IMR-90 (cell line): Measurements from ENCODE around the gene CDC34. TPM values are rescaled to one million over a fixed set of nuclear protein-coding genes. Genes with fewer than 3 reads are reported as not detected.

ENCODE experiments used
- ATAC-seq: fragments of 200-7000 bp; cut with Tn5 transposase; 2 replicates; pipeline ENCODE4 v1.9.1; 2020; ENCODE audit warnings: low read depth, mild to moderate bottlenecking, moderate library complexity
- BruUV-seq: library from RNA; stranded (reverse); fragments of 400-500 nt; replicated peaks from 2 replicates; lab custom pipeline; 2021; lab: Mats Ljungman, UMichigan
- CTCF ChIA-PET: fragments of 300-600 bp; formaldehyde crosslinking; extraction: SDS; loops from one replicate; lab custom pipeline; 2021; ENCODE audit warnings: antibody characterized with exemption; lab: Yijun Ruan, JAX
- POLR2A ChIA-PET: fragments of 300-600 bp; sonication (Branson Sonifier 250); formaldehyde crosslinking; loops from one replicate; lab custom pipeline; 2022; ENCODE audit warnings: antibody characterized with exemption; ENCODE audit not compliant: unreplicated experiment; lab: Charles Lee
- DNase-seq: peaks from one replicate; pipeline ENCODE4 v3.0.0; 2013
- H2AFZ ChIP-seq: replicated peaks from 2 replicates; pipeline ENCODE3; 2013; ENCODE audit warnings: low read length, mild to moderate bottlenecking; ENCODE audit not compliant: poor library complexity
- H2AK5ac ChIP-seq: 2 replicates; pipeline ENCODE4 v1.6.1; 2013; ENCODE audit warnings: low read depth, low read length, inconsistent platforms
- H2AK9ac ChIP-seq: replicated peaks from 2 replicates; pipeline ENCODE3; 2013; ENCODE audit warnings: mild to moderate bottlenecking, low read depth, low read length, moderate library complexity; ENCODE audit not compliant: poor library complexity
- H2BK120ac ChIP-seq: 2 replicates; pipeline ENCODE4 v1.6.1; 2013; ENCODE audit warnings: low read depth, low read length, inconsistent platforms
- H2BK15ac ChIP-seq: 3 replicates; pipeline ENCODE4 v1.6.1; 2013; ENCODE audit warnings: low read depth, low read length, inconsistent platforms
- H2BK20ac ChIP-seq: 2 replicates; pipeline ENCODE4 v1.6.1; 2013; ENCODE audit warnings: low read depth, mild to moderate bottlenecking, inconsistent platforms, low read length, moderate library complexity
- H2BK5ac ChIP-seq: 2 replicates; pipeline ENCODE4 v1.6.1; 2013; ENCODE audit warnings: mild to moderate bottlenecking, low read depth, low read length, inconsistent platforms; ENCODE audit not compliant: poor library complexity, severe bottlenecking
- H3K14ac ChIP-seq: replicated peaks from 2 replicates; pipeline ENCODE4 v1.6.1; 2013; ENCODE audit warnings: low read depth, low read length, inconsistent platforms
- H3K18ac ChIP-seq: 2 replicates; pipeline ENCODE4 v1.6.1; 2013; ENCODE audit warnings: low read depth, low read length, control low read depth
- H3K23ac ChIP-seq: 2 replicates; pipeline ENCODE4 v1.6.1; 2013; ENCODE audit warnings: low read depth, low read length, inconsistent platforms
- H3K27ac ChIP-seq: 2 replicates; pipeline ENCODE4 v1.5.1; 2013; ENCODE audit warnings: mild to moderate bottlenecking, control low read depth, low read length; ENCODE audit not compliant: insufficient read depth
- H3K27me3 ChIP-seq: 2 replicates; pipeline ENCODE4 v1.6.1; 2013; ENCODE audit warnings: low read length; ENCODE audit not compliant: control insufficient read depth, insufficient read depth
- H3K36me3 ChIP-seq: 2 replicates; pipeline ENCODE4 v1.6.1; 2013; ENCODE audit warnings: low read length, mixed read lengths; ENCODE audit not compliant: control insufficient read depth, insufficient read depth
- H3K4ac ChIP-seq: 2 replicates; pipeline ENCODE4 v1.6.1; 2013; ENCODE audit warnings: low read depth, low read length, inconsistent platforms
- H3K4me1 ChIP-seq: 2 replicates; pipeline ENCODE4 v1.6.1; 2013; ENCODE audit warnings: low read length, mixed read lengths; ENCODE audit not compliant: control insufficient read depth, insufficient read depth
- H3K4me2 ChIP-seq: 2 replicates; pipeline ENCODE4 v1.6.1; 2013; ENCODE audit warnings: low read depth, mild to moderate bottlenecking, control low read depth, low read length, moderate library complexity
- H3K4me3 ChIP-seq: 2 replicates; pipeline ENCODE4 v1.5.1; 2013; ENCODE audit warnings: low read depth, mild to moderate bottlenecking, control low read depth, low read length, moderate library complexity; ENCODE audit not compliant: insufficient read depth
- H3K56ac ChIP-seq: 2 replicates; pipeline ENCODE4 v1.6.1; 2013; ENCODE audit warnings: low read length, inconsistent platforms; ENCODE audit not compliant: insufficient read depth; ENCODE audit errors: extremely low read depth
- H3K79me1 ChIP-seq, 2 experiments: 2 replicates each; pipeline ENCODE4 v1.6.1; 2013; ENCODE audit warnings: low read length in 2 of 2, inconsistent platforms in 1 of 2, low read depth in 1 of 2
- H3K9ac ChIP-seq: 2 replicates; pipeline ENCODE4 v1.6.1; 2013; ENCODE audit warnings: low read depth, low read length, control low read depth
- H3K9me1 ChIP-seq: 2 replicates; pipeline ENCODE4 v1.6.1; 2013; ENCODE audit warnings: low read length, inconsistent platforms; ENCODE audit not compliant: insufficient read depth
- H3K9me3 ChIP-seq: 2 replicates; pipeline ENCODE4 v1.6.1; 2013; ENCODE audit warnings: low read length; ENCODE audit not compliant: control insufficient read depth, insufficient read depth
- H4K20me1 ChIP-seq: 2 replicates; pipeline ENCODE4 v1.6.1; 2013; ENCODE audit warnings: low read length, inconsistent platforms; ENCODE audit not compliant: insufficient read depth
- H4K5ac ChIP-seq: 2 replicates; pipeline ENCODE4 v1.6.1; 2013; ENCODE audit warnings: mild to moderate bottlenecking, low read depth, low read length, control low read depth
- H4K8ac ChIP-seq, 2 experiments: 2 replicates each; pipeline ENCODE4 v1.6.1; 2013; ENCODE audit warnings: low read depth in 2 of 2, low read length in 2 of 2, control low read depth in 1 of 2, inconsistent platforms in 1 of 2
- H4K91ac ChIP-seq: 2 replicates; pipeline ENCODE4 v1.6.1; 2013; ENCODE audit warnings: low read depth, low read length, inconsistent platforms; ENCODE audit not compliant: insufficient read depth
- BHLHE40 ChIP-seq: fragments of 150-350 bp; IDR thresholded peaks from 2 replicates; pipeline ENCODE4 v1.6.1; 2016; ENCODE audit warnings: mild to moderate bottlenecking, low read depth, low read length
- CEBPB ChIP-seq: IDR thresholded peaks from 2 replicates; pipeline ENCODE4 v1.6.1; 2012; ENCODE audit warnings: low read depth, low read length, improper control_type of control experiment
- MAZ ChIP-seq: IDR thresholded peaks from 2 replicates; pipeline ENCODE4 v1.6.1; 2012; ENCODE audit warnings: low read depth, mild to moderate bottlenecking, low read length, improper control_type of control experiment, moderate library complexity, borderline replicate concordance
- POLR2A ChIP-seq: IDR thresholded peaks from 2 replicates; pipeline ENCODE4 v1.6.1; 2012; ENCODE audit warnings: mild to moderate bottlenecking, low read depth, low read length
- RAD21 ChIP-seq: IDR thresholded peaks from 2 replicates; pipeline ENCODE4 v1.6.1; 2012; ENCODE audit warnings: low read length, improper control_type of control experiment
- USF2 ChIP-seq: fragments of 150-350 bp; IDR thresholded peaks from 2 replicates; pipeline ENCODE4 v1.6.1; 2017; ENCODE audit warnings: mild to moderate bottlenecking, antibody characterized with exemption, low read length, low read depth
- WGBS, 2 experiments: methylation state at CpG; one replicate each; pipeline versions ENCODE4 v1.1.5 to v1.1.7; 2013; ENCODE audit warnings: missing lambda C conversion rate in 2 of 2; ENCODE audit not compliant: insufficient read length in 1 of 2; ENCODE audit errors: extremely low coverage in 2 of 2; 5-methylcytosine and 5-hydroxymethylcytosine counted together
- dilution Hi-C: fragments of 300-500 bp; cut with HindIII; formaldehyde crosslinking; loops from one replicate; pipeline ENCODE4 v1.14.3; 2018; ENCODE audit warnings: low sequenced_read_pairs; ENCODE audit not compliant: unreplicated experiment
- in situ Hi-C: fragments of 300-500 bp; cut with MboI; formaldehyde crosslinking; loops from 3 replicates; pipeline ENCODE4 v1.14.3; 2019; ENCODE audit warnings: low sequenced_read_pairs, inconsistent platforms, mixed read lengths
- intact Hi-C: fragments of 100-400 bp; cut with micrococcal nuclease; formaldehyde crosslinking; loops from 2 replicates; pipeline ENCODE4 v1.10.0; 2022
- polyA plus RNA-seq, 3 experiments: library from polyadenylated mRNA; depleted of rRNA; stranded (reverse); fragments of >200 nt; gene quantifications; 2 replicates each; pipeline ENCODE4 v1.2.3, GENCODE V29; 2012; ENCODE audit warnings: low replicate concordance in 1 of 3
- total RNA-seq: library from RNA; depleted of rRNA; stranded (reverse); fragments of >200 nt; gene quantifications from 2 replicates; pipeline ENCODE4 v1.2.3, GENCODE V29; 2012

CDC34 gene
- total and polyA plus RNA-seq, 2 of the 4 experiments (the other 2 are of a cell fraction): 35.7 to 68.9 TPM

- TF ChIP-seq POLR2A: no peak
Measured at GRCh38 chr19:493391-494170, 38.0 kb upstream of the CDC34 start (continued).

GRCh38 chr19:494171-495080, 37.1 kb upstream of the CDC34 start:
- H3K9me3 ChIP-seq: no peaks in the 10 kb centered on the region
- H3K56ac ChIP-seq: no peak overlapping the region
- peaks cover 26% of the 10 kb centered on the region for H3K27me3 ChIP-seq
- H4K20me1 ChIP-seq: no peaks in the 10 kb centered on the region
- no peak overlapping the region for H2AK5ac ChIP-seq
- no peak overlapping the region for H2BK15ac ChIP-seq
- no peak overlapping the region for H3K4me3 ChIP-seq
- peaks cover 4% of the 10 kb centered on the region; the same call in 1 of the 2 replicates for H3K9me1 ChIP-seq
- H2BK20ac ChIP-seq: no peak overlapping the region
- 50% methylated on average over 7 of the region's 22 CpGs; no CpG with 5 or more reads in 1 of the 2 experiments for WGBS, 2 experiments
- H3K27ac ChIP-seq: no peak overlapping the region
- no peak overlapping the region for H4K5ac ChIP-seq
- no peak overlapping the region for H3K4me2 ChIP-seq
- no peak overlapping the region for H3K9ac ChIP-seq
- in situ Hi-C loops: no loop called here
- peaks cover 0 to 5% of the 10 kb centered on the region in 2 experiments; a peak in 1 of 4 replicates for H3K79me1 ChIP-seq
- CTCF ChIA-PET: interaction anchor here (0.9 kb wide), 1 partner anchor 12 kb away, joined by 8 read pairs; no protein-coding TSS in a partner anchor
- H2AFZ ChIP-seq: no peak overlapping the region
- H3K14ac ChIP-seq: no peak overlapping the region
- no peak for DNase-seq
- H4K8ac ChIP-seq: no peak overlapping the region
- POLR2A ChIA-PET: no interaction called here
- BruUV-seq: no TSS peak
- H4K91ac ChIP-seq: no peak overlapping the region
- no peak overlapping the region for H3K18ac ChIP-seq
- H2BK120ac ChIP-seq: no peak overlapping the region
- no peak overlapping the region for H3K4ac ChIP-seq
- intact Hi-C loops: no loop called here
- H2BK5ac ChIP-seq: no peak overlapping the region
- H3K36me3 ChIP-seq: no peaks in the 10 kb centered on the region
- peaks cover 4% of the 10 kb centered on the region; the same call in 1 of the 2 replicates for H3K4me1 ChIP-seq
- no peak overlapping the region for H3K23ac ChIP-seq
- ATAC-seq: no peak
- no peak for TF ChIP-seq RAD21
- no peak for TF ChIP-seq CEBPB
- TF ChIP-seq MAZ: no peak
- no peak for TF ChIP-seq BHLHE40
- TF ChIP-seq USF2: no peak
- dilution Hi-C loops: no loop called here
- no peak overlapping the region for H2AK9ac ChIP-seq
